GM12801 (cell line): ENCODE data around the gene NTSR1.

Experiments
- CTCF ChIP-seq: IDR thresholded peaks from one replicate; pipeline ENCODE4 v1.5.1; 2011; ENCODE audit warnings: control low read depth; ENCODE audit not compliant: insufficient read length; ENCODE audit errors: extremely low read depth

The NTSR1 gene

GRCh38 chr20:62706857-62707256 is 1.8 kb upstream of the NTSR1 start:
- TF ChIP-seq CTCF: no peak

GRCh38 chr20:62707276-62707920 is 1.2 kb upstream of the NTSR1 start:
- no peak for TF ChIP-seq CTCF

GRCh38 chr20:62707921-62708521 is 615 bp upstream of the NTSR1 start:
- no peak for TF ChIP-seq CTCF

GRCh38 chr20:62709537-62709905 is 885 bp downstream of the NTSR1 start:
- no peak for TF ChIP-seq CTCF

- TF ChIP-seq CTCF: no peak
Observed at GRCh38 chr20:62710221-62710885, 1.7 kb downstream of the NTSR1 start.

- no peak for TF ChIP-seq CTCF
Observed at GRCh38 chr20:62710886-62711702, 2.5 kb downstream of the NTSR1 start.

- TF ChIP-seq CTCF: no peak
Observed at GRCh38 chr20:62711703-62712101, 3.1 kb downstream of the NTSR1 start.
